B cell (primary cell): ENCODE measurements around the gene PSMD5. TPM values are rescaled to one million over a fixed set of nuclear protein-coding genes. Genes with fewer than 3 reads are reported as not detected.

ENCODE experiments used
- ATAC-seq: fragments of 200-7000 bp; cut with Tn5 transposase; one replicate; pipeline ENCODE4 v1.10.0; 2021; ENCODE audit warnings: low read depth, mild to moderate bottlenecking, moderate number of reproducible peaks, moderate library complexity
- CTCF ChIA-PET: fragments of 350-600 bp; sonication (Branson Sonifier 250); formaldehyde crosslinking; loops from one replicate; lab custom pipeline; 2021; ENCODE audit warnings: antibody characterized with exemption, inconsistent platforms; lab: Charles Lee
- POLR2A ChIA-PET: fragments of 350-600 bp; sonication (Branson Sonifier 250); formaldehyde crosslinking; loops from one replicate; lab custom pipeline; 2021; ENCODE audit warnings: antibody characterized with exemption; lab: Charles Lee
- DNase-seq: peaks from one replicate; pipeline ENCODE4 v3.0.0; 2013
- H2AFZ ChIP-seq: 2 replicates; pipeline ENCODE4 v1.6.1; 2012; ENCODE audit warnings: mild to moderate bottlenecking, low read depth, low read length; ENCODE audit not compliant: insufficient read depth, poor library complexity, severe bottlenecking
- H3K27ac ChIP-seq, 2 donors: 1 replicate in 1 of 2; 2 replicates in 1 of 2; pipeline ENCODE4 v1.5.1; 2012 to 2013; ENCODE audit warnings: low read length in 2 of 2, mild to moderate bottlenecking in 2 of 2, moderate library complexity in 1 of 2
- H3K27me3 ChIP-seq, 4 experiments: fragments of 200-600 bp in 1 of 4; sonication (generic) in 1 of 4; replicated peaks in 1 of 4; 1 replicate in 2 of 4; 2 replicates in 2 of 4; pipeline versions ENCODE4 v1.6.1 to v1.7.0; 2013 to 2016; ENCODE audit warnings: low read length in 3 of 4, mild to moderate bottlenecking in 2 of 4, mixed read lengths in 1 of 4, moderate library complexity in 1 of 4; ENCODE audit not compliant: insufficient read depth in 4 of 4, control insufficient read depth in 3 of 4; ENCODE audit errors: control extremely low read depth in 1 of 4
- H3K36me3 ChIP-seq, 2 experiments: replicated peaks in 1 of 2; 1 replicate in 1 of 2; 2 replicates in 1 of 2; pipeline versions ENCODE4 v1.6.1 to v1.7.1; 2013; ENCODE audit warnings: low read length in 1 of 2; ENCODE audit not compliant: insufficient read depth in 2 of 2, control insufficient read depth in 1 of 2; ENCODE audit errors: control extremely low read depth in 1 of 2, extremely low read depth in 1 of 2
- H3K4me1 ChIP-seq, 2 donors: fragments of 200-600 bp in 1 of 2; sonication (generic) in 1 of 2; 1 replicate in 1 of 2; 2 replicates in 1 of 2; pipeline versions ENCODE4 v1.5.1 to v1.6.1; 2013 to 2017; ENCODE audit warnings: low read length in 2 of 2; ENCODE audit not compliant: control insufficient read depth in 2 of 2, insufficient read depth in 2 of 2
- H3K4me2 ChIP-seq: replicated peaks from 2 replicates; pipeline ENCODE3; 2012; ENCODE audit warnings: mild to moderate bottlenecking, low read depth, low read length; ENCODE audit not compliant: poor library complexity, severe bottlenecking
- H3K4me3 ChIP-seq, 5 experiments: fragments of 200-600 bp in 1 of 5; sonication (generic) in 1 of 5; 1 replicate in 3 of 5; 2 replicates in 2 of 5; pipeline versions ENCODE4 v1.5.1 to v1.7.0; 2011 to 2016; ENCODE audit warnings: low read length in 4 of 5, mild to moderate bottlenecking in 4 of 5, low read depth in 2 of 5, control low read depth in 1 of 5, moderate library complexity in 1 of 5; ENCODE audit not compliant: insufficient read depth in 1 of 5; ENCODE audit errors: control extremely low read depth in 1 of 5, extremely low read depth in 1 of 5
- H3K79me2 ChIP-seq: fragments of 200-600 bp; sonication (generic); one replicate; pipeline ENCODE4 v1.6.0; 2016; ENCODE audit warnings: low read length; ENCODE audit not compliant: control insufficient read depth, insufficient read depth
- H3K9ac ChIP-seq: fragments of 200-600 bp; sonication (generic); 2 replicates; pipeline ENCODE4 v1.6.1; 2017; ENCODE audit warnings: mild to moderate bottlenecking, low read length, moderate library complexity
- H3K9me3 ChIP-seq, 3 donors: one replicate each; pipeline versions ENCODE4 v1.6.1 to v1.7.1; 2013; ENCODE audit warnings: low read length in 2 of 3; ENCODE audit not compliant: control insufficient read depth in 2 of 3, insufficient read depth in 1 of 3; ENCODE audit errors: control extremely low read depth in 1 of 3
- H4K20me1 ChIP-seq: 2 replicates; pipeline ENCODE4 v1.6.0; 2012; ENCODE audit warnings: mild to moderate bottlenecking, low read length; ENCODE audit not compliant: insufficient read depth, control insufficient read depth, poor library complexity, severe bottlenecking
- H3K27ac Mint-ChIP-seq: one replicate; pipeline ENCODE4 v1.8.0; 2021; ENCODE audit warnings: mixed read lengths
- H3K27me3 Mint-ChIP-seq: one replicate; pipeline ENCODE4 v1.8.0; 2021; ENCODE audit warnings: mixed read lengths
- H3K4me1 Mint-ChIP-seq: one replicate; pipeline ENCODE4 v1.8.0; 2021; ENCODE audit warnings: mixed read lengths
- H3K4me3 Mint-ChIP-seq: one replicate; pipeline ENCODE4 v1.8.0; 2021; ENCODE audit warnings: mixed read lengths
- H3K9me3 Mint-ChIP-seq: one replicate; pipeline ENCODE4 v1.8.0; 2022; ENCODE audit warnings: mixed read lengths; ENCODE audit not compliant: insufficient read depth
- CTCF ChIP-seq: fragments of 200-600 bp; IDR thresholded peaks from one replicate; pipeline ENCODE4 v1.8.0; 2022; ENCODE audit warnings: antibody characterized with exemption, mild to moderate bottlenecking
- EZH2 ChIP-seq: IDR thresholded peaks from 2 replicates; pipeline ENCODE4 v1.6.1; 2012; ENCODE audit warnings: borderline replicate concordance, low read depth, mild to moderate bottlenecking, moderate library complexity, low read length; ENCODE audit not compliant: insufficient read depth, poor library complexity, severe bottlenecking
- WGBS: methylation state at CpG from one replicate; pipeline ENCODE4 v1.1.5; 2013; ENCODE audit warnings: missing lambda C conversion rate; ENCODE audit not compliant: insufficient coverage; 5-methylcytosine and 5-hydroxymethylcytosine counted together
- intact Hi-C: fragments of 100-400 bp; cut with micrococcal nuclease; formaldehyde crosslinking; loops from one replicate; pipeline ENCODE4 v1.10.0; 2022
- polyA plus RNA-seq: library from polyadenylated mRNA; depleted of rRNA; stranded (reverse); fragments of >200 nt; gene quantifications from 2 replicates; pipeline ENCODE4 v1.2.3, GENCODE V29; 2012
- total RNA-seq, 2 donors: library from RNA; stranded (reverse); fragments of 120-200 nt in 1 of 2; gene quantifications; 1 replicate in 1 of 2; 2 replicates in 1 of 2; pipeline versions ENCODE4 v1.2.3 to v1.2.4, GENCODE V29; 2013 to 2022

The PSMD5 gene
- total and polyA plus RNA-seq, 2 donors (not counting 1 experiment from before 2014, with no cell fraction given) = 7.4 to 25.3 TPM

DNA sequence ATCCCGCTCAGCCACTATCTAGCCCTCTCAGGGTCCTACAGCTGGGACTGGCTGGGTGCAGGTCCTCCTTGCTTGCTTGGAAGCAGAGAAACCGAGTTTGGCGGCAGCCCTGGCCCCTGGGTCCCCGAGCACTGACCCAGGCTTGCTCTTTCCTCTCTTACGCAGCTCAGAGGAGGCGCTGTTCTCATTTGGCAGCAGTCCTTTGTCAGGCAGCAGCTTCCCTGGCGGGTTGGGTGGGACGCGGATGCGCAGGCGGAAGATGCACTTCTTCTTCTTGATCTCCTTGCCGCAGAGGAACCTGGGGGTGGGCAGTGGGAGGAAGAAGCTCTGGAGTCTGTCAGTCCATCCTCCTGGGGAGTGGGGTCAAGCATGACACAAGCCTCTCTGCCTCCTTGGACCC is 19.7 kb upstream of the PSMD5 start:
- Histone ChIP-seq H3K9ac (no peak overlapping the region), H2AFZ (no peak overlapping the region), H3K9me3 (no peaks in the 10 kb centered on the region), H3K4me1 (peaks cover 0 to 6% of the 10 kb centered on the region in 2 donors), H3K4me2 (no peak overlapping the region), H3K36me3 (peaks cover 0 to 19% of the 10 kb centered on the region in 2 experiments), H3K4me3 (no peak overlapping the region), H4K20me1 (no peaks in the 10 kb centered on the region), H3K27me3 (no peaks in the 10 kb centered on the region), H3K27ac (no peak overlapping the region), H3K79me2 (peaks cover 11% of the 10 kb centered on the region)
- POLR2A ChIA-PET = no interaction called here
- H3K27ac Mint-ChIP-seq = no peak overlapping the region
- 99% methylated on average over 12 of the region's 12 CpGs for WGBS
- no peak for TF ChIP-seq CTCF
- no peak for TF ChIP-seq EZH2
- H3K4me3 Mint-ChIP-seq = no peak overlapping the region
- ATAC-seq (no peak), DNase-seq (no peak)
- peaks cover 4% of the 10 kb centered on the region for H3K4me1 Mint-ChIP-seq
- intact Hi-C loops = loop anchor here (10.0 kb wide), 1 partner anchor 342 kb away; the partner anchor contains the start of gene RAB14
- CTCF ChIA-PET = interaction anchor here (0.9 kb wide), 1 partner anchor 19 kb away, joined by 3 read pairs; no protein-coding TSS in a partner anchor
- H3K9me3 Mint-ChIP-seq = no peaks in the 10 kb centered on the region
- no peaks in the 10 kb centered on the region for H3K27me3 Mint-ChIP-seq

DNA sequence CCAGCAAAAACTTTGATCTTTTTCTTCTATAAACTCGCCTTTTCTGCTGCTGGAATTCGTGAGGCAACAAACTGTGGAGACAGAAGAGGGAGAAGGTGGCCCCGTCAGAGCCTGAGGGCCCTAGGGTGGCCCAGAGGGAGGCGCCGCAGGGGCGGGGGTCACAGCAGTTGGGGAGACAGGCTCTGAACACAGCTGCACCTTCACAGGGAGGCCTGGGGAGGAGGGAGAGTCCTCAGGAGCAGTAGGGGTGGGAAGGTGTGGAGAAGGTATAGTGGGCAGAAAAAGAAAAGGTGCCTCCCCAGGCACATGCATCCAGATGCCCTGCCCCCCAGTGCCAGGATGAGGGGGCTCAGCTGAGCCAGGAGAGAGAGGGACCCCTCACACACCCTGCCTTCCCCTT is 19.2 kb upstream of the PSMD5 start:
- DNase-seq (no peak), ATAC-seq (no peak)
- Mint-ChIP-seq H3K4me3 (no peak overlapping the region), H3K4me1 (peaks cover 4% of the 10 kb centered on the region), H3K9me3 (no peaks in the 10 kb centered on the region), H3K27me3 (no peaks in the 10 kb centered on the region), H3K27ac (no peak overlapping the region)
- no peaks in the 10 kb centered on the region for H3K27me3 ChIP-seq
- peaks cover 11% of the 10 kb centered on the region for H3K79me2 ChIP-seq
- no peak overlapping the region for H2AFZ ChIP-seq
- H4K20me1 ChIP-seq = no peaks in the 10 kb centered on the region
- ChIA-PET POLR2A (no interaction called here), CTCF (no interaction called here)
- intact Hi-C loops = loop anchor here (10.0 kb wide), 1 partner anchor 343 kb away; the partner anchor contains the start of gene RAB14
- H3K27ac ChIP-seq = no peak overlapping the region
- H3K4me3 ChIP-seq = no peak overlapping the region
- TF ChIP-seq CTCF = no peak
- TF ChIP-seq EZH2 = no peak
- H3K4me1 ChIP-seq = peaks cover 0 to 6% of the 10 kb centered on the region in 2 donors
- no peaks in the 10 kb centered on the region for H3K9me3 ChIP-seq
- no peak overlapping the region for H3K9ac ChIP-seq
- WGBS = 100% methylated on average over 5 of the region's 6 CpGs
- peaks cover 0 to 19% of the 10 kb centered on the region in 2 experiments for H3K36me3 ChIP-seq
- H3K4me2 ChIP-seq = no peak overlapping the region
